GM18526 (cell line): ENCODE measurements around the gene PCNP.

ENCODE experiments used
- POLR2A ChIP-seq: IDR thresholded peaks from 3 replicates; pipeline ENCODE4 v1.6.1; 2011; ENCODE audit not compliant: insufficient read length; ENCODE audit errors: extremely low read depth

PCNP gene, protein sequence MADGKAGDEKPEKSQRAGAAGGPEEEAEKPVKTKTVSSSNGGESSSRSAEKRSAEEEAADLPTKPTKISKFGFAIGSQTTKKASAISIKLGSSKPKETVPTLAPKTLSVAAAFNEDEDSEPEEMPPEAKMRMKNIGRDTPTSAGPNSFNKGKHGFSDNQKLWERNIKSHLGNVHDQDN

DNA sequence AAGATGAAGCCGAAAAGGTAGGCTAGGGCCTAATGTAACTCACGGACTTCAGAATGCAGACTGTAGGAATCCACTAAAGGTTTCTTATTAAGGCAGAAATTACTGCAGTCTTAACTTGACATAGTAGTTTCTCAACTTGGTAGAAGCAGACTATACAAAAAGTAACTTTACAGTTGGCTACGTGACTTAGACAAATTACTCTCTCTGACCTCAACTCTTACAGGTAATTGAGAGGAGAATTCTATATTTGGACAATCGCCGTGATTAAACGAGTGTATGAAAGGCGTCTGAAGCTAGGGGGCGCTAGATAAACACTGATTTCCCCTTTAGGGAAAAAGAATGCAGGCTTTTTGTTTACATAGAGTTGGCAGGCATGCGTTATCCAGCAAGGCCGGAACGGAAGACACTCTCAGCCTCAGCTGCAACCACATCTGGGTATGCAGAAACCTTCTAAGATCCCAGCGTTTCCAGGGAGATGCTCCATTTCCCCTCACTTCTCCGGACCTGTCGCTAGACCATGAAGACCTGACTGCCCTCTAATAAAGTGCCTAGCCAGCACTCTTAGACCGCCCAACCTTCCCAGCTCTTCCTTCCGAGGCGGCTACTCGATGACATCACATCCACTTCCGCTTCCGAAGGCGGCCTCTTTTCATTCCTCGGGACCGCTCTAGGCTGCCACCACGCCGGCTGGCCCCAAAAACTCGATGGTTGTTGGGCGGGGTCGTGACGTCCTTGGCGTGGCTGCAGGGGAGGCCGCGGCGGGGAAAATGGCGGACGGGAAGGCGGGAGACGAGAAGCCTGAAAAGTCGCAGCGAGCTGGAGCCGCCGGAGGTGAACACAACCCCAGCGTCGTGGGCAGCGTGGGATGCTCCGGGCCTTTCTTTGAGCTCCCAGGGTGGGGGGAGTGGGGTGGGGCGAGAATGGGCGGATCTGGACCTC lies at the start of gene PCNP:
Gene PCNP, plus strand, starts transcription at position 732 of the 939 bp plus-strand sequence. Its CDS starts 36 bp downstream, at position 768.
- TF ChIP-seq POLR2A, result peak; percentile 90

- no peak for TF ChIP-seq POLR2A
Observed at GRCh38 chr3:101527441-101527840, 46.5 kb upstream of the PCNP start.

- TF ChIP-seq POLR2A, result no peak
Observed at GRCh38 chr3:101527906-101528305, 46.1 kb upstream of the PCNP start.

GRCh38 chr3:101529816-101530685 lies 43.9 kb upstream of the PCNP start:
- TF ChIP-seq POLR2A, result no peak

GRCh38 chr3:101530686-101531047 lies 43.3 kb upstream of the PCNP start:
- TF ChIP-seq POLR2A, result no peak

DNA sequence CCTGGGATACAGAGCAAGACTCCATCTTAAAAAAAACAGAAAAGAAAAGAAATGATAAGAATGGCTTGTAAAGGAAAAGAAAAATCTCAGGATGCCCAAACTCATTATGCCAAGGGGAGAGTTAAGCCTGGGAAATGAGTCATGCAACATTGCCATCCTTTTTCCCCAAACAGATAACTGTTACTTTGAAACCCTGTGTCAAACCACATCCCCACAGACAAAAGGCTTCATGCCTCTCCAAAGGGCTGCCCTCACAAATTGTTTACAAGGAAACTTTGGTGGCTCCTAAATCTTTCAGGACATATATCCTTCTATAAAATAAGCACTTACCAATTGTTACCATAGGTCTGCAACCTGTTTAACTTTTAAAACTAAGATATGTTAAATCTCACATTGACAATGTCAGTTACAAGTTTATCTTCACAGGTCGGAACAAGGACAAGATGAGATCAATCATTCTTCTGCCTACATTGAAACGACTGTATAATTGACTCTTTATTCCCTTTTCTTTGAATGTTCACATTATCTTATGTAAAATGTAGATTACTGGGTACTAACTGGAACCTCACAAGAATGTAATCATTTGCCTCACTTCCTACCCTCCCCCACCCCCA lies 42.4 kb upstream of the PCNP start:
- no peak for TF ChIP-seq POLR2A

- no peak for TF ChIP-seq POLR2A
Observed at GRCh38 chr3:101532783-101533602, 41.0 kb upstream of the PCNP start.

DNA sequence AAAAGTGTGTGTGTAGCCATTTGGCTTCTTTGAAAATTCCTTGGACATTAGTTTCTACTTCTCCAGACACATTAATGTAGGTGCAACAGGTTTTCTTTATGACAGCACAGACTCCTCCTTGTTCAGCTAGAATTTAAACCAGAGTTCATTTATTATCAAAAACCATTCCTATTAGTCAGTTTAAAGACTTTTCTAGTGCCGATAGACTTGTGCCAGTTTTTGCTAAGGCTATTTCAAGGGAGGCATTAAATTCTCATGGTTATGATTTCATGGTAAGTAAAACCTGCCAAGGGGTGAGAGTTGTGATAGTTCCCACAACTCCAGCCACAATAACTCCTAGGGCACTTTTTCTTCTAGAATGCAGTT lies 40.4 kb upstream of the PCNP start:
- TF ChIP-seq POLR2A, result no peak

DNA sequence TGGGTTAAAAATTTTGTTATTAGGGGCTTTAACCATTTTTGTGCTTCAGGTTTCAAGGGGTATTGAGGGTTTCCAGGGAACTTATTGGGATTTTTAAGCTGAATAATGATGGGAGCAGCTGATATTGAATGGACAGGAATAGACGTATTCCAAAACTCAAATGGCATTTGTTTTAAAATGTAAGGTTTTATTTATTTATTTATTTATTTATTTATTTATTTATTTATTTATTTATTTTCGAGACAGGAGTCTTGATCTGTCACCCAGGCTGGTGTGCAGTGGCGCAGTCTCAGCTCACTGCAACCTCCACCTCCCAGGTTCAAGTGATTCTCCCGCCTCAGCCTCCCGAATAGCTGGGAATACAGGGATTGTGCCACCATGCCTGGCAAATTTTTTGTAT lies 38.8 kb upstream of the PCNP start:
- no peak for TF ChIP-seq POLR2A

GRCh38 chr3:101536266-101536665 lies 37.7 kb upstream of the PCNP start:
- TF ChIP-seq POLR2A, result no peak

DNA sequence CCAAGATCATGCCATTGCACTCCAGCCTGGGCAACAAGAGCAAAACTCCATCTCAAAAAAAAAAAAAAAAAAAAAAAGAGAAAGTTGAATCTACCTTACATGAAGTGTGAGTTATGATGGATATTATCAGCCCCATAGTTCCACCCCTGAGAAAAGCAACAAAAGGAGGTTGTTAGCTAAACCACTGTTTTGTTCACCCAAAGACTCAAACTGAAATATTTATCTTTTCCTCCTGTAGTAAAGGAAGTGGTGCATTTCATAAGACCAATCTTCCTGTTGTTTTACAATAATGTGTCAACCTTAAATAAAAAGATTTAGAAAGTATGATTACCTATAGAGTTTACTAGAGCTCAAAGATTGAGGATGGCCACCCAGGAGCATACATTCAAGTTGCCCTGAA lies 31.0 kb upstream of the PCNP start:
- TF ChIP-seq POLR2A, result no peak

- TF ChIP-seq POLR2A, result no peak
Observed at GRCh38 chr3:101544161-101544850, 29.7 kb upstream of the PCNP start.

GRCh38 chr3:101548527-101549105 lies 25.4 kb upstream of the PCNP start:
- TF ChIP-seq POLR2A, result no peak
